Stimulated activated CD4-positive, alpha-beta T cell treated with anti-CD3 and anti-CD28 coated beads, Interleukin-4, amount 100 ng/mL, for 24 hours (primary cell): ENCODE data around the gene TDRD9.

Experiments used
- DNase-seq: peaks from one replicate; pipeline ENCODE4 v3.0.0-alpha.2; 2020

TDRD9 gene

DNA sequence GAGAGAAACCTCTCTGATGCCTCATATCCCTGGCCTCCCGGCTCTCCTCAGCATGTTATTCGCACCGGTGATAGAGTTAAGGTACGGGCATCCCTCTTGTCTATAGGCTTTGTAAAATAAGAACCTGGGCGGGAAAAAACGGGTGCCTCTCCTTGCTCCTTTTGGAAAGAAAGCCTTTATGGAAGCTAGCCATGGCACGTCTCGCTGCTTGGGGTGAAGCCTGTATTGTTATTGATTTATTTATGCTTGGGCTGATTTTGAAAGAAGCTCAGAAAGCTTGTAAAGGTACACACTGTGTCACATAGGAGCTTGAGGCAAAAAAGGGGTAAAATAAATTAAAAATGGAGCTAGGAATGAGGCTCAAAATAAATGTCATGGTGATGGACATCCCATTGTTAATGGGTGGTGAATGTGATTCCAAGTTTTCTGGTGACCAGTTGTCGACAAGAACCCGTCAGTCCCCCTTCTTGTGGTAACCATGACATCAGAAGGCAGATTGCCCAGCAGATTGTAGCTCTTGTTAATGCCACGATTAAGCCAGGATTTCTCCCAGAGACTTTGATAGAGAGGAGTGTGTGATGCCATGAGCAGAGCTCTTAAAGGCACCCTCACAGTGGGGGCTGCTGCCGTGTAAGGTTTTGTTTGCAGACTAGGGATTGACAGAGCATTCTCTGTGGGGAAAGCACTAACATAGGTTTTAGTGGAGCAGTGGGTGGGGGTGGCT lies 106.9 kb downstream of the TDRD9 start:
- no peak for DNase-seq

DNA sequence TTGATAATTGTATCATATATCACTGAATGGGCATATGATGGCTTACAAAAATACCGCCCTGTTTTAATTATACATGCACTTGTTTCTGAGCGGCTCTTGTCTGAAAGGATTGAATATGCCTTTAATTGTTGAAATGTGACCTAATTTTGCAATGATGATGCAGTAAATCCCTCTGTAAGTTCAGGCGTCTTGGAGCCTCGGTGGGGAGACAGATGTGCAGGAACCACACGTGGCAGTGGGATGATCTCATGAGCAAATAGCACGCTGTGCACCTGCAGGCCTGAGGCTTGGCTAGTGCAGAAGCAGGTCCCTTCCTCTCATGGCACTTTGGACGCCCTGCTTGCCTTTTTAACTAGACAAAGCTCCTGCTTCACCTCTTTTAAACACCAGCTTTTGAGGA lies 108.0 kb downstream of the TDRD9 start:
- no peak for DNase-seq

DNA sequence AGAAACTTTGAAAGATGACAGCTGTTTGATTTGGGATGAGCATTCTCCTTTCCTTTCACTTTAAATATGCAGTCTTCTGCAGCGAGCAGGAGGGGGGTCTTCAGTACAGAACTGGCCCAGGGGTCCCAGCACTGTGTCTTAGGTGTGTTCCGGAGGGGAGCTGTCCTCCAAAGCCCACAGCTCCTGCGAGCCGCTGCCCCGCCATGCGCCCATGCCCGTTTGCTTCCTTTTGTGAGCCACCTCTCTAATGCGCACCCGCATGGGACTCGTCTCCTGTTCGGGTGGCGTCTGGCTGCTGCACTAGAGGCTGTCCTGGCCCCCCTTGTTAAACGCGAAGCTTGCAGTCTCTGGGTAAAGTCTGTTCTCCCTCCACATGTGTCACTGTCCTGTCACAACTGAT lies 108.8 kb downstream of the TDRD9 start:
- no peak for DNase-seq

DNA sequence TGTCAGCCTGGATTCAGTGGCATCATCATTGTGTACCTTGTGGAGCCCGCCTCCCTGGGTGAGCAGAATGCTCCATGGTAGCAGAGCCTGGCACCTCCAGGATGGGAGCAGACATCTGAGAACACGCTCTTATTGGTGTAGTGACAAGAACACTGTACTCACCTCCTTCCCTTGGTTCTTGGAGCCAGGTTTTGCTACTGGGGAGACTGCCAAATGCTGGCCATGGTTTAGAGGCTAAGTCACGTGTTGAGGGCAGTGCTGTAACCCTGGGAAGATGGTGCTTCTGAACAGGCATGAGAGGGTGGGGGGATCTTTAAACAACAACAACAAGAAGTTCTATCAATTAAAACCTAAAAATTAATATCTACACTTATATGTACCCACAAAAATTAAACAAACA lies 109.6 kb downstream of the TDRD9 start:
- no peak for DNase-seq

DNA sequence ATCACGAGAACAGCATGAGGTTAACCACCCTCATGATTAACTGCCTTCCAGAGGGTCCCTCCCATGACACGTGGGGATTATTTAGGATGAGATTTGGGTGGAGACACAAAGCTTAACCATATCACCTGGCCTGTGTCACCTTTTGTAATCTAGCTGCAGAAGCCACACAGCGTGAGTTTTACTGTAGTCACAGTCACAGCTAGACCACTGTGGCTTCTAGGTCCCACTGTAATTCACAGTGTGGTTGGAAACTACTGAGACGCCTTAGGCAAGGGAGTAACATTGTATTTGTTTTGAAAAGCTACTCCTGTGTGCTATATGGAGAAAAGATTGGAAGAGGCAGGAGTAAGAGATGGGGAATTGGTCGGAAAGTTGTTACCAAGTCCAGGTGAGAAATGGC lies 111.0 kb downstream of the TDRD9 start:
- no peak for DNase-seq

DNA sequence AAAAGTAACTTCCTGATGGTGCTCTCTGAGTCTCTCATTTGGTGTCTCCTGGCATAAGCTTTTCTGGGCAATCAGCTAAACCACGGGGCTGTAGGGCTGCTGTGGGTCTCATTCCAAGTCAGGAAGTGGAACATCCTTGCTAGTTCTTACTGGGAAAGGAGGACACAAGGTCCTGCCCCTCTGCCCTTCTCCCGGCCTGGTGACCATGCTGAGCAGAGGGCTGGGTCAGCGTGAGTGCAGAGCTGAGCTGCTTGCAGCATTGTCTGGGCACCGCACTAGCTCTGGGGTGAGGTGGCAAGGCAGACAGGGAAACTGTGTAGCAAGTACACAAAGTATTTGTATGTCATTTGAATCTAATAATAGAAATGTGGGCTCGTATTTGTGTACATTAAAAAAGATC lies 112.3 kb downstream of the TDRD9 start:
- DNase-seq = no peak

DNA sequence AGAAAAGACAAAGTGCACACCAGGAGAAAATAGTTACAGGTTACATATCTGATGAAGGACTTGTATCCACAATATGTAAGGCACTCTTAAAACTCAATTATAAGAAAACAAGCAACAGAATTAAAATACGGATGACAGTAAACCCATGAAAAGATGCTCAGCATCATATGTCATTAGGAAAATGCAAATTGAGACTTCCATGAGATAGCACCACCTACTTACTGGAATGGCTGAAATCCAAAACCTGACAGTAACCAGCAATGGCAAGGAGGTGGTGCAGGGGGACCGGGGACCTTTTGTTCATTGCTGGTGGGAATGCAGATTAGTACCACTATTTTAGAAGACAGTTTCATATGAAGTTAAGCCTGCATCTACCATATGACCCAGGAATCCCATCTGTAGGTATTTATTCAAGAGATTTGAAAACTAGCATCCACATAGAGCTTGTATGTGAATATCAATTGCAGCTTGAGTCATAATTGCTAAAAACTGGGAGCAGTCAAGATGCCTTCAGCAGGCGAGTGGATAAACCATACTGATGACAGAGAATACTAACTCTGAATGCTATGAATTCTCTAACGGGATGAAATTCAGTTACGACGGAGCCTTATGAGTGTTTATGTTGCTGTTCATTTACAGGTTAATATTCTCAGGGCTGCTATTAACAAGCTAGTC lies 113.3 kb downstream of the TDRD9 start:
- no peak for DNase-seq

DNA sequence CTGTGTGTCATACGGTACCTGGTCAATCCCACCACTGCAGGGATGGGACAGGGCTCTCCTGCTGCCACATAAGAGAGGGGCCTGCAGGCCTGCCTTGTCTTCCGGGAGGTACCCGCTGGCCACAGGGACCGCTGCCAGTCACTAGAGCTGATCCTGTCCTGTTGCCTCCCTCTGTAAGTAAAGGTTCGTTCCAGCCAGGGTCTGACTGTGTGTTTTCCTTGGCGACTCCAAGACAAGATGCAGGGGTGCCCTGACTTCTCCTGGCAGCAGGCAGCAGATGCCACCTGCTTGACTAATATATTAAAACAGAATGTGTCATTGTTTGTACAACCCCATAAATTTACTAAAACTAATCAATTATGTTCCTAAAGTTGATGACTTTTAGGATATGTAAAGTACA lies 115.8 kb downstream of the TDRD9 start:
- DNase-seq = no peak

DNA sequence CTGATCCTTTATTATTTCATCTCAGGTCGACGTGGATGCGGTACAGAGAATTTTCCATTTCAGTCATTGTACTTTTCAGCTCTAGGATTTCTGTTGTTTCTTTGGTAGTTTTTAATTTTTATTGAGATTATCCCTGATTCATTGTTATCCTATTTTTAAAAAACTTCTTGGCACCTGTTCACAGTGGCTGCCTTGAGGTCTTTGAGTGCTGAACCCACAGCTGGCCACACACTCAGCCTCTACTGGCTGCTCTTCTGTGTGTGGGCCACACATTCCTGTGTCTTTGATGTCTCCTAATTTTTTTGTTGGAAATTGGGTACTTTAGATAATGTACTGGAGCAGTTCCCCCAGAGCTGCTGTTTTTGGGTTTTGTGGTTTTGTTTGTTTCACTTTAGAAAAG lies 119.5 kb downstream of the TDRD9 start:
- DNase-seq = no peak

DNA sequence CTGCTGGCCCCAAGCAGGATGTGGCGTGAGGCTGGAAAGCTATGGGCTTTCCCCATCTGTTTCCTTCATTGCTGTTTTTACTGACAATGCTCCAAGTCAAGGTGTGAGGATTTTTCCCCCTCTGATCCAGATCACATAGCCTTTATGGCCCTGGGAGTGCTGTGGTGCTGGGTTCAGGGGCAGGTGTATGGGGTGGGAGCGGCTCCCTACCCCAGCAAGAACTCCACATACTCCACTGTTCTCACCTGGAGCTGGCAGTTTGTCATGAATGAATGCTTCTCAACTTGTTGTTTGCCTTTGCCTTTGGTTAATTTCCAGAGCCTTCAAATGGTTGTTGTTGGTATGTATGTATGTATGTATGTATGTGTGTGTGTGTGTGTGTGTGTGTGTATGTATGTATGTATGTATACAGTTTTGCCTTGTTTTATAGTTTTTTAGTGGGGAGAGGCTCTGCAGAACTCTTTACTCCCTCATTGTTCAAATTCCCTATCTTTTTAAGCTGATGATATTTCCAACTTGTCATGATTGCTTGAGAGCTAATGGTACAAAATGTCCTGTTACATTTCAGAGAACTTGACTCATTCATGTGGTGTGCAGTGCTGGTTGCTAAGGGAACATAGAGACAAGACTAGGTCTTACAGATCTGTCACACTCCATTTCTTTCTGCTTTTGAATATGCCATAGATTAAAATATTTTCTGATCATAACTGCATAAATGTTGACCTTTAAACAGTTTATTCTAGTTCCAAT lies 120.7 kb downstream of the TDRD9 start:
- DNase-seq = no peak

DNA sequence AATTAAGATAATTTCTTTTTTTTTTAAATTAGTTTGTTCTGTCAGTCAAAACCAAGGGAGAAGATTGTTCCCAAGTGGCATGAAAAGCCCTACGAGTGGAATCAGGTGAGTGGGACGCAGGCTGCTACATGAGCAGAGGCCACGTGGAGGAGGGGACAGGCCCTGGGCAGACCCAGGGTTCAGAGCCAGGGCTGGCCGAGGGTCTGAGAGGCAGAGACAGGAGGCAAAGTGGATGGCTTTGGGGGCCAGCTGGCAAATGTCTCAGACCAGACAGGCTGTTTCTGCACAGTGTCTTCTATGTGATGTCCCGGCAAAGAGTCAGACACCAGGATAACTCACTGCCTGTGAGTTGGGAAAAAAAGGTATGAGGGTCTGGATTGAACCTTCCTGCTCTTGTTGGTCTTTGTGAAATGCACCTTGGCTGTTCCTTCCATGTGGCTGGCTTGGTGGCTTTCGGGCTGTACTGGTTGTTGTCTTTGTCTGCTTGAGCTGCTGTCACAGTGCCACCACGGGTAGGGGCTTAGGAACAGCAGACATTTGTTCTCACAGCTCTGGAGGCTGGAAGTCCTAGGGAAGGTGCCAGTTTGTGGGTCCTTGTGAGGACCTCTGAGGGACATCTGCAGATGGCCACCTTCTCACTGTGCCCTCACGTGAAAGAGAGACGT lies 121.5 kb downstream of the TDRD9 start:
- DNase-seq = no peak

DNA sequence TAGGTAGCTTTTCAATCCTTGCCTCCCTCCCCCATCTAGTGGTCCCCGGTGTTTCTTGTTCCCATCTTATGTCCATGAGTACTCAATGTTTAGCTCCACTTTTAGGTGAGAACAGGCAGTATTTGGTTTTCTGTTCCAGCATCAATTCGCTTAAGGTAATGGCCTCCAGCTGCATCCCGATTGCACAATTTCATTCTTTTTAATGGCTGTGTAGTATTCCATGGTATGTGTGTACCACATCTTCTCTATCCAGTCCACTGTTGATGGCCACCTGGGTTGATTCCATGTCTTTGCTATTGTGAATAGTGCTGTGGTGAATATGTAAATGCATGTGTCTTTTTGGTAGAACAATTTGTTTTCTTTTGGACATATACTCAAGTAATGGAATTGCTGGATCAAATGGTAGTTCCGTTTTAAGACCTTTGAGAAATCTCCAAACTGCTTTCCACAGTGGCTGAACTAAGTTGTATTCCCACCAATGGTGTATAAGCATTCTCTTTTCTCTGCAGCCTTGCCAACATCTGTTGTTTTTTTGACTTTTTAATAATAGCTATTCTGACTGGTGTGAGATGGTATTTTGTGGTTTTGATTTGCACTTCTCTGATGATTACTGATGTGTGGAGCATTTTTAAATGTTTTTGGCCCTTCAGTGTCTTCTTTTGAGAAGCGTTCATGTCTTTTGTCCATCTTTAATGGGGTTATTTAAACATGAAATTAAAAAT lies 123.0 kb downstream of the TDRD9 start:
- no peak for DNase-seq

DNA sequence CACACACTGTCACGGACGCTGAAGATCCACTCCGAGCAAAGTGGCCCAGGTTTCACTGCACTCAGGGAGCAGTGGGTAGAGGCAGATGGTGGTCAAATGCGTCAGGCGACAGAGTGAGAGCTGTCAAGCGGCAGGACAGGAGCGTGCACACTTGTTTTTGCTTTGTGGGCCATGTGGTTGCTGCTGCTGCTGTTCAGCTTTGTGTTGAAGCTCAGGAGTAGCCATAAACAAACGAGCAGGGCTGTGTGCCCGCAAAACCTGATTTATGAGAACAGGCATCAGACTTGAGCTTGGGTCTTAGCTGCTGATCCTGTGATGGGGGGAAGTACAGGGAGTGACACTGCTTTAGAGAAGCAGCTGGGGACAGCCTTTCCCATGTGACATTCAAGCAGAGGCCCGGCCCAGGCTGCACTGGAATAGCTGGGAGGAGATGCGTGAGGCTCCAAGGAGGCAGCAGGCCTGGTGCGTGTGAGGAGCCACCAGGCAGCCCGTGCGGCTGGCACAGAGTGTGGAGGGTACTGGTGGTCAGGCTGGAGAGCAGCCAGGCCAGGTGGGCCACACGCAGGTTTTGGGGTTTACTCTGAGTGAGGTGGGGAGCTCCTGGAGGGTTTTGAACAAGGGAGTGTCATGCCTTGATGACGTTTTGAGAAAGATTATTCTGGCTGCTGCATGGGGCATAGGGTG lies 126.1 kb downstream of the TDRD9 start:
- DNase-seq = no peak

DNA sequence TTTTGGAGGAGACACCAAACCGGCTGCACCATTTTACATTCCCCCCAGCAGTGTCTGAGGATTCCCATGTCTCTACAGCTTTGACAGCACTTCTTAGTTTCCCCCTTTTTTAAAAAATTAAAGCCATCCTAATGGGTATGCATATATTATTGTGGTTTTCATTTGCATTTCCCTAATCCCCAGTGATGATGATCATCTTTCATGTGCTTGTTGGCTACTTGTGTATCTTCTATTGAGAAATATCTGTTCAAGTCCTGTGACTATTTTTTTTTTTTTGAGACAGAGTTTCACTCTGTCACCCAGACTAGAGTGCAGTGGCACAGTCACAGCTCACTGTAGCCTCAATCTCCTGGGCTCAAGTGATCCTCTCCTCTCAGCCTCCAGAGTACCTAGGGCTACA lies 134.0 kb downstream of the TDRD9 start:
- no peak for DNase-seq

DNA sequence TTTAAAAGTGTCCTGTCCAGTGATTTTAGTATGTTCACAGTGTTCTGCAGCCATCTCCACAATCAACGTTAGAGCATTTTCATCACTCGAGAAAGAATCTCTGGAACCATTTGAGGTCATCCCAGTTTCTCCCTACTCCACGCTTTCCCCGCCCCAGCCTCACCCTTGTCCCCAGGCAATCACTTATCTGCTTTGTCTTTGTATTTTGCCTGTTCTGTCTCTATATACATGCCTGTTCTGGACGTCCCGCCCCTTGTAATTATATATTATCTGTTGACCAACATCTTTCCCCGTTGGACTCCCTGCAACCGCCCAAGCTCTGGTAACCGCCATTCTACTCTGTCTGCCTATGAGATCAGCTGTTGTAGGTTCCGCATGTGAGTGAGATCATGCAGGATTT lies 135.7 kb downstream of the TDRD9 start:
- no peak for DNase-seq

DNA sequence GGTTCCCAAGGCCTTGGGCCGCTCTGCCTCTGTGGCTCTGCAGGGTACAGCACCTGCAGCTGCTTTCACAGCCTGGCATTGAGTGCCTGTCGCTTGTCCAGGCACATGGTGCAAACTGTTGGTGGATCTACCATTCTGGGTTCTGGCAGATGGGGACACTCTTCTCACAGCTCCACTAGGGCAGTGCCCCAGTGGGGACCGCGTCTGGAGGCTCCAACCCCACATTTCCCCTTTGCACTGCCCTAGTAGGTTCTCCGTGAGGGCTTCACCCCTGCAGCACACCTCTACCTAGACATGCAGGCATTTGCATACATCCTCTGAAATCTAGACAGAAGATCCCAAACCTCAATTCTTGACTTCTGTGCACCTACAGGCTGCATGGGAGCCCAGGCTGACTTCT lies 138.0 kb downstream of the TDRD9 start:
- DNase-seq = no peak

DNA sequence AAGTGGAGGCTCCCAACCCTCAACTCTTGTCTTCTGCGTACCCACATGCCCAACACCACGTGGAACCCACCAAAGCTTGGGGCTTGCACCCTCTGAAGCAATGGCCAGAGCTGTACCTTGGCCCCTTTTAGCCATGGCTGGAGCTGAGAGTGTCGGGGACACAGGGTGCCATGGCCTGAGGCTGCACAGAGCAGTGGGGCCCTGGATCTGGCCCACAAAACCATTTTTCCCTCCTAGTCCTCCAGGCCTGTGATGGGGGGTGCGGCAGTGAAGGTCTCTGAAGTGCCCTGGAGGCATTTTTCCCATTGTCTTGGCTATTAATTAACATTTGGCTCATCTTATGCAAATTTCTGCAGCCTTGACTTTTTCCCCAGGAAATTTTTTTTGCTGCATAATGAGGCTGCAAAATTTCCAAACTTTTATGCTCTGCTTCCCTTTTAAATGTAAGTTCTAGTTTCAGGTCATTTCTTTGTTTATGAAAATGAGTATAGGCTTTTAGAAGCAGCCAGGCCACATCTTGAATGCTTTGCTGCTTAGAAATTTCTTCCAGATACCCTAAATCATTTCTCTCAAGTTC lies 138.6 kb downstream of the TDRD9 start:
- DNase-seq = no peak

DNA sequence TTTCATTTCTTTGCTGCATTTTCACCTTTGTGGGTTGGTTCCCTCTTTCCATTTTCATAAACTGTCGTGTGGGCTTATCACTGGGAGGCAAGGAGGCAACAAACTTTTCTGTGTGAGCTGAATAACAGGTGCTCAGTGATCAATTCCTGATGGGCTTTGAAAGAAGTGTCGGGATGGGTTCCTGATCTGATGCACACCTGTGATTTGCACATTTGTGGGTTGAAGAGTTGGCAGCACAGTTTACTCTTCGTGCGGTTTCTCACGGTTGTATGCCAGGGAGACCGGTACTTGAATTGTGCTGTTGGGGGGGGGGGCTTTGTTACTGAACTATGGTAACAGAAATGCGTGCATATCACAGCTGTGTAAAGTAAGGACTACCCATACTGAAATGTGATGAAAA lies 141.3 kb downstream of the TDRD9 start:
- DNase-seq = no peak

DNA sequence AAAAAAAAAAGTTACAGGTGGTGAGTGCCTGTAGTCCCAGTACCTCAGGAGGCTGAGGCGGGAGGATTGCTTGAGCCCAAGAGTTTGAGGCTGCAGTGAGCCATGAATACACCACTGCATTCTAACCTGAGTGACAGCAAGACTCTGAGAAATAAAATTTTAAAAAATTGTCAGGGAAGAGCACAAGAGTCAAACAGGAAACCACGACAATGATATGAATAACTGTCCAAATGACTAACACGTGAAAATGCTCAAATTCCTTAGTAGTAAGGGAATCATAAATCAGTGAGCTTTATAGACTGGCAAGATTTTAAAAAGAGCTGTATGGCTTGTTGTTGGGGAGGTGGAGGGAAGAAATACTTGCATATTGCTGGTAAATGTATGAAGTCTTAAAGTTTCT lies 144.3 kb downstream of the TDRD9 start:
- no peak for DNase-seq

DNA sequence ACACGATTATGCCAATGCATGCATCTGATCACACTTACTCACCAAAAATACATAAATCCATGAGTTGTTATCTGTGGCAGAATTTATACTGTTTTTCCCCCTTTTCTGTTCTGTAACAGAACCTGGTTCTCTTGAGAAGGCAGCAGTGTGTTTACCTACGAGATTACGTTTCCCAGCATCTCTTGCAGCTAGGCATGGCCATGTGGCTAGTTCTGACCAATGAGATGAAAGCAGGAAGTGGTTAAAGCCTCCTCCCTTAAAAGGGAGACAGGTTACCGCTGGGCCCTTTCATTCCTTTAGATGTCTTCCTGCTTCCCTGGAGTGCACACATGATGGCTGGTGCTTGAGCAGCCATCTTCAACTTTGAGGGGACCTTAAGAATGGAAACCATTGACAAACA lies 145.5 kb downstream of the TDRD9 start:
- no peak for DNase-seq

DNA sequence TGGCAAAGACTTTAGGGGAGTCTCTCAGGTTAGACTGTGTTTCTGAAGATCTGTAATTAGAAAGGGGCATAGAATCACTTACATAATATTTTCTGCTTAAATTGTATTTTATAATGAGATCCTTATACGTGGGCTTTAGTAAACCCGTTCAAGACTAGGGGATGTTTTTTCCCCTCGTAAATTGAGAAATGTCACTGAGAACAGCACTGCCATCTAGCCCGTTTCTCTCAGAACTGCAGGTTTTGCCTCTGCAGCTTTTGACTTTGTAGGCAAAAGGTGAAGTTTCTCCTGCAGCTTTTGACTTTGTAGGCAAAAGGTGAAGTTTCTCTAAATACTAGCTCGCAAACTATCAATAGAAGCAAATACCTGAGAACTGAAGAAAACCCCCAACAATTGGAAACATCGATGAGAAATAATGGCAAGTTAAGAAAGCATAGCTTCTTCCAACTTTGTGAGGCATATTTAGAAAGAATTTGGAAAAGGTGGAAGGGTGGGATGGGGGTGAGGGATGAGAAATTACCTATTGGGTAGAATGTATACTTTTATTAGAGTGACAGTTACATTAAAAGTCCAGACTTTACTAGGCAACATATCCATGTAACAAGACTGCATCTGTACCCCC lies 147.4 kb downstream of the TDRD9 start:
- no peak for DNase-seq

DNA sequence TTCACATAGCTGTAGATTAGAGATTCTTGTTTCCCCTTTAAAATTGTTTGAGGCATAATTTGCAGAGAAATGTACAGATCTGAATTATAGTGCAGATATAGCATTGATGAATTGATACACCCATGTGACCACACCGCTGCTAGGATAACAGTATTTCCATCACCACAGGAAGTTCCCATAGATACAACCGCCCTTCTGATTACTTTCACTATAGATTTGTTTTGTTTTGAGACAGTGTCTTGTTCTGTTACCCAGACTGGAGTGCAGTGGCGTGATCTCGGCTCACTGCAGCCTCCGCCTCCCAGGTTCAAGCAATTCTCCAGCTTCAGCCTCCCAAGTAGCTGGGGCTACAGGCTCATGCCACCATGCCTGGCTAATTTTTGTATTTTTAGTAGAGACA lies 148.5 kb downstream of the TDRD9 start:
- DNase-seq = no peak
